DND-41 (cell line): ENCODE data around the gene MARS1.

Source experiments
- ATAC-seq: fragments of 200-7000 bp; cut with Tn5 transposase; 3 replicates; pipeline ENCODE4 v1.9.1; 2021; ENCODE audit warnings: low read depth; ENCODE audit not compliant: insufficient read depth
- DNase-seq: peaks from one replicate; pipeline ENCODE4 v3.0.0-alpha.2; 2020
- H2AFZ ChIP-seq: 2 replicates; pipeline ENCODE4 v1.6.0; 2012; ENCODE audit warnings: low read depth, low read length
- H3K27ac ChIP-seq: 2 replicates; pipeline ENCODE4 v1.5.1; 2012; ENCODE audit warnings: low read length, inconsistent platforms
- H3K27me3 ChIP-seq: fragments of 200-600 bp; sonication (generic); 2 replicates; pipeline ENCODE4 v1.6.0; 2012; ENCODE audit warnings: low read length, mild to moderate bottlenecking, inconsistent platforms; ENCODE audit not compliant: insufficient read depth, poor library complexity
- H3K36me3 ChIP-seq: 2 replicates; pipeline ENCODE4 v1.5.1; 2012; ENCODE audit warnings: low read length, inconsistent platforms; ENCODE audit not compliant: insufficient read depth
- H3K4me1 ChIP-seq: 2 replicates; pipeline ENCODE4 v1.5.1; 2012; ENCODE audit warnings: mild to moderate bottlenecking, low read length; ENCODE audit not compliant: insufficient read depth
- H3K4me2 ChIP-seq: 2 replicates; pipeline ENCODE4 v1.6.0; 2012; ENCODE audit warnings: mild to moderate bottlenecking, moderate library complexity, low read length, inconsistent platforms; ENCODE audit not compliant: insufficient read depth
- H3K4me3 ChIP-seq, 2 experiments: fragments of 200-600 bp in 1 of 2; shearing (Covaris generic) in 1 of 2; 2 replicates each; pipeline ENCODE4 v1.5.1; 2012 to 2016; ENCODE audit warnings: inconsistent platforms in 2 of 2, low read length in 2 of 2, mild to moderate bottlenecking in 2 of 2, low read depth in 1 of 2, moderate library complexity in 1 of 2
- H3K79me2 ChIP-seq: 2 replicates; pipeline ENCODE4 v1.6.0; 2012; ENCODE audit warnings: low read length, inconsistent platforms; ENCODE audit not compliant: insufficient read depth
- H3K9ac ChIP-seq: 2 replicates; pipeline ENCODE4 v1.6.0; 2012; ENCODE audit warnings: low read depth, mild to moderate bottlenecking, inconsistent platforms, low read length, moderate library complexity
- H3K9me3 ChIP-seq: 2 replicates; pipeline ENCODE4 v1.5.1; 2012; ENCODE audit warnings: low read length, moderate library complexity, mild to moderate bottlenecking, inconsistent platforms; ENCODE audit not compliant: insufficient read depth, severe bottlenecking
- H4K20me1 ChIP-seq: 2 replicates; pipeline ENCODE4 v1.6.0; 2012; ENCODE audit warnings: low read length; ENCODE audit not compliant: insufficient read depth
- CTCF ChIP-seq: IDR thresholded peaks from 2 replicates; pipeline ENCODE4 v1.5.1; 2012; ENCODE audit warnings: borderline replicate concordance, low read length, moderate library complexity, mild to moderate bottlenecking; ENCODE audit not compliant: poor library complexity, severe bottlenecking; ENCODE audit errors: extremely low read depth
- EZH2 ChIP-seq: IDR thresholded peaks from 3 replicates; pipeline ENCODE4 v1.6.1; 2012; ENCODE audit warnings: borderline replicate concordance, low read depth, mild to moderate bottlenecking, moderate library complexity, low read length, inconsistent platforms; ENCODE audit not compliant: severe bottlenecking

The MARS1 gene

GRCh38 chr12:57469296-57470164 is 18.3 kb upstream of the MARS1 start:
- no peak overlapping the region for H3K27ac ChIP-seq
- H3K36me3 ChIP-seq: peaks cover 13% of the 10 kb centered on the region
- DNase-seq: no peak
- TF ChIP-seq EZH2 (no peak), CTCF (no peak)
- no peaks in the 10 kb centered on the region for H3K27me3 ChIP-seq
- no peak overlapping the region for H3K4me2 ChIP-seq
- H3K4me1 ChIP-seq: no peaks in the 10 kb centered on the region
- H3K9ac ChIP-seq: no peak overlapping the region
- H2AFZ ChIP-seq: no peak overlapping the region
- no peaks in the 10 kb centered on the region for H4K20me1 ChIP-seq
- no peaks in the 10 kb centered on the region for H3K9me3 ChIP-seq
- H3K79me2 ChIP-seq: no peaks in the 10 kb centered on the region
- no peak for ATAC-seq
- no peak overlapping the region for H3K4me3 ChIP-seq

GRCh38 chr12:57470286-57470969 is 17.4 kb upstream of the MARS1 start:
- Histone ChIP-seq H3K9ac (no peak overlapping the region), H4K20me1 (no peaks in the 10 kb centered on the region), H3K9me3 (no peaks in the 10 kb centered on the region), H3K4me3 (no peak overlapping the region), H3K4me2 (no peak overlapping the region), H3K36me3 (peaks cover 20% of the 10 kb centered on the region), H3K79me2 (no peaks in the 10 kb centered on the region), H2AFZ (no peak overlapping the region), H3K27ac (no peak overlapping the region), H3K4me1 (no peaks in the 10 kb centered on the region), H3K27me3 (no peaks in the 10 kb centered on the region)
- ATAC-seq (no peak), DNase-seq (no peak)
- TF ChIP-seq CTCF (no peak), EZH2 (no peak)

- no peak overlapping the region for H3K4me3 ChIP-seq
- TF ChIP-seq EZH2 (no peak), CTCF (no peak)
- no peak overlapping the region for H3K9ac ChIP-seq
- peaks cover 5% of the 10 kb centered on the region for H3K4me1 ChIP-seq
- DNase-seq (no peak), ATAC-seq (no peak)
- no peak overlapping the region for H2AFZ ChIP-seq
- peaks cover 20% of the 10 kb centered on the region for H3K36me3 ChIP-seq
- H3K27ac ChIP-seq: no peak overlapping the region
- peaks cover 4% of the 10 kb centered on the region for H3K79me2 ChIP-seq
- no peaks in the 10 kb centered on the region for H4K20me1 ChIP-seq
- no peaks in the 10 kb centered on the region for H3K27me3 ChIP-seq
- no peak overlapping the region for H3K4me2 ChIP-seq
- H3K9me3 ChIP-seq: no peaks in the 10 kb centered on the region
Observed at GRCh38 chr12:57470970-57471656, 16.8 kb upstream of the MARS1 start.
